ENCODE results near the gene CABP7.
"Not testable (repeated sequence)": the region's sequence is repeated elsewhere in the genome, so short reads cannot be mapped to it uniquely, and the experiment has no call there.

CABP7 gene

GRCh38 chr22:29744902-29745301, 25.1 kb downstream of the CABP7 start:
- in situ Hi-C loops (cut with MboI; ENCODE audit: low sequenced_read_pairs): no loop called here

GRCh38 chr22:29747832-29748231, 28.0 kb downstream of the CABP7 start:
- in situ Hi-C loops (cut with MboI; ENCODE audit: low sequenced_read_pairs): no loop called here

- in situ Hi-C loops (cut with MboI; ENCODE audit: low sequenced_read_pairs): no loop called here
Observed at GRCh38 chr22:29748248-29748893, 28.6 kb downstream of the CABP7 start.

DNA sequence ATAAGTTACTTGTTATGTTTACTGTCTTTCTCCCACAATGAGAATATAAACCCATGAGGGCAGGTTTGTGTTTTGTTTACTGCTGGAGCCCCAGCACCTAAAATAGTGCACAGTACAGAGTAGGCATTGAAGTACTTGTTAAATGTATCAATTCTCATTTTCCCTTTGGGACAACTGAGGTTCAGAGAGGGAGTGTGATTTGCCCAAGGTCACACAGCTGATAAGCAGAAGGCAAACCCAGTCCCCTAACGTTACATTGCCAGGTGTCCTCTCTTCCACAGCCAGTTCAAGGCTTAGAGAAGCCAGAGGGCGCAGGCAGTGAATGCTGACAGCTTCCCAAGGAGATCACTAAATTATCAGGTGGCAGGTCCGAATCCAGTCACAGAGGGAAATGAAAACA, 30.2 kb downstream of the CABP7 start:
- in situ Hi-C loops (cut with MboI; ENCODE audit: low sequenced_read_pairs): no loop called here

DNA sequence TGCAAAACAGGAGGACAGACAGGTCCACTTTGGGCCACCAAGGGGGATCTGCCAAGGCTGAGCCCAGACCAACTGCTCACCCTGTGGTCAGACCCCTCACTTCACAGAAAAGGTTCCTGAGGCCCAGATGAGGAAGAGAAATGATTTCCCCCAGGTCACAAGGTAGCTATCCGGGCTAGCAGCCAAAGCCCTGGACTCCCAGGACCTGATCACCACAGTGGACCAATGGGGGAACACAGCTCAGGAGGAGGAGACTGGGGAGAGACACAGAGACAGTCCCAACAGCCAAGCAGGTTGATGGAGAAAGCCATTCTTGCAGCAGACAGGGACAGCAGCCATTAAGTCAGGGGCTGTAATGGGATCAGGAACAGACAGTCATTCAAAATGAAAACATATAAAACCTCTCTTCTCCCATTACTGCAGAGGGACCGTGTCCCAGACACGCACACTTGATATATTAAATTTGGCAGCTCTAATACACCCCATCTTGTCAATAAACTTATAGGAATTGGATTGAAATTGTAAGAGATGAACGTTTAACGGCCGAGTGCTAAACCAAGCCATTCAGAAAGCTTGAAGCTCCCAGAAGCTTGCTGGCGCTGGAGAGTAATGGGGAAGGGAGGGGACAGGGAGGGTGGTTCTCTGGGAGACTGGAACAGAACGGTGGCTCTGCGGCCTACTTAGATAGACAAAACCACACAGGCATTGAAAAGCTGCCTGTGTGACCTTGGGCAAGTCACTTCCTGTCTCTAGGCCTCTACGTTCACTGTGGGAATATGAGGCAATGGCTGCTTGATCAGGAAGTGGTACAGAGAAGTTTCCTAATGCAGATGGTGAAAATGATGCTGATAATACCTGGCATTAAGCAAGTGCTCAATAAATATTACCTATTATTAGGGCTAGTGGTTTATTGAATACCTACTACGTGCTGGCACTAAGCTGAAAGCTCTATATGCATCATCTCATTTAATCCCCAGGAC, 31.0 kb downstream of the CABP7 start:
- in situ Hi-C loops (cut with MboI; ENCODE audit: low sequenced_read_pairs): no loop called here

GRCh38 chr22:29751669-29752068, 31.9 kb downstream of the CABP7 start:
- in situ Hi-C loops (cut with MboI; ENCODE audit: low sequenced_read_pairs): no loop called here

- in situ Hi-C loops (cut with MboI; ENCODE audit: low sequenced_read_pairs): no loop called here
Observed at GRCh38 chr22:29753808-29754657, 34.2 kb downstream of the CABP7 start.

DNA sequence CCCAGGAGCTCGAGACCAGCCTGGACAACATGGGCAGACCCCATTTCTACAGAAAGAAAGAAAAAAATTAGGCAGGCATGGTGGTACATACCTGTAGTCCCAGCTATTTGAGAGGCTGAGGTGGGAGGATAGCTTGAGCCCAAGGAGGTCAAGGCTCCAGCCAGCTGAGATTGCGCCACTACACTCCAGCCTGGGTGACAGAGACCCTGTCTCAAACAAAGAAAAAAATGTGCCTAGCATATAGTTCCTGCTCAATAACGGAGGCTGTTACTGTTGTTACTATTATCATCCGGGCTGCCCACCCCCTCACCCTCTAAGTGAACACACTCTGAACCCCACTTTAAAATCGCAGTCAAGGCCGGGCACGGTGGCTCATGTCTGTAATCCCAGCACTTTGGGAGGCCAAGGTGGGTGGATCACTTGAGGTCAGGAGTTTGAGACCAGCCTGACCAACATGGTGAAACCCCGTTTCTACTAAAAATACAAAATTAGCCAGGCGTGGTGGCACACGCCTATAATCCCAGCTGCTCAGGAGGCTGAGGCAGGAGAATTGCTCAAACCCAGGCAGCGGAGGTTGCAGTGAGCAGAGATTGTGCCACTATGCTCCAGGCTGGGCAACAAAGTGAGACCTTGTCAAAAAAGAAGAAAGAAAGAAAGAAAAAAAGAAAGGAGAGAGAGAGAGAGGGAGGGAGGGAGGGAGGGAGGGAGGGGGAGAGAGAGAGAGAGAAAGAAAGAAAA, 35.0 kb downstream of the CABP7 start:
- in situ Hi-C loops (cut with MboI; ENCODE audit: low sequenced_read_pairs): not testable (repeated sequence)

GRCh38 chr22:29755889-29756288, 36.1 kb downstream of the CABP7 start:
- in situ Hi-C loops (cut with MboI; ENCODE audit: low sequenced_read_pairs): no loop called here

DNA sequence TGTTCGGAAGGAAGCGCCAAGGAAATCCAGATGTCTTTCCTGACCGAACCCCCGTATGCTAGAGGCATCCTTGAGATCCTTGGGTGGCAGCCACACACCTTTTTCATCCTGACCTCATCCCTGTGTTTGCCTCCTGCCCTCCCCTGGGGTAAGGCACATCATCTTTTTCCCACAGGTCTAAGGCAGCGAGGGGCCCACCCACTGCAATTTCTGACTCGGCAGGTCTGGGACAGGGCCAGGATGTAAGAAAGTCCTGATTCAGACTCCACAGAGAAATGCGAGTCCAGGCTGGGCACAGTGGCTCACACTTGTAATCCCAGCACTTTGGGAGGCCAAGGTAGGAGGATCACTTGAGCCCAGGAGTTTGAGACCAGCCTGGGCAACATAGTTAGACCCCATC, 36.5 kb downstream of the CABP7 start:
- in situ Hi-C loops (cut with MboI; ENCODE audit: low sequenced_read_pairs): no loop called here

DNA sequence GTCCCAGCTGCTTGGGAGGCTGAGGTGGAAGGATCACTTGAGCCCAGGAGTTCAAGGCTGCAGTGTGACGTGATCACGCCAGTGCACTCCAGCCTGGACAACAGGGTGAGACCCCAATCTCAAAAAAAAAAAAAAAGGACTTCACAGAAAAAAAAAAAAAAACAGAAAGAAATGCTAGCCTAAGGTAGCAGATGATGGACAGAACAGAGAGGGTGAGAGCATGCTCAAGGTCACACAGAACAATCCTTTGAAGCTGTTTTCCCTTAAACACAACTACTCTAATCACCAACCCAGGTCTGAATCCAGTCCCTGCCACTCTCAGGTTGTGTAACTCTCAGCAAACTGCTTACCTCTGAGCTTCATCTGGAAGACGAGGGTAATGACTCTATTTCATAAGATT, 37.3 kb downstream of the CABP7 start:
- in situ Hi-C loops (cut with MboI; ENCODE audit: low sequenced_read_pairs): no loop called here

DNA sequence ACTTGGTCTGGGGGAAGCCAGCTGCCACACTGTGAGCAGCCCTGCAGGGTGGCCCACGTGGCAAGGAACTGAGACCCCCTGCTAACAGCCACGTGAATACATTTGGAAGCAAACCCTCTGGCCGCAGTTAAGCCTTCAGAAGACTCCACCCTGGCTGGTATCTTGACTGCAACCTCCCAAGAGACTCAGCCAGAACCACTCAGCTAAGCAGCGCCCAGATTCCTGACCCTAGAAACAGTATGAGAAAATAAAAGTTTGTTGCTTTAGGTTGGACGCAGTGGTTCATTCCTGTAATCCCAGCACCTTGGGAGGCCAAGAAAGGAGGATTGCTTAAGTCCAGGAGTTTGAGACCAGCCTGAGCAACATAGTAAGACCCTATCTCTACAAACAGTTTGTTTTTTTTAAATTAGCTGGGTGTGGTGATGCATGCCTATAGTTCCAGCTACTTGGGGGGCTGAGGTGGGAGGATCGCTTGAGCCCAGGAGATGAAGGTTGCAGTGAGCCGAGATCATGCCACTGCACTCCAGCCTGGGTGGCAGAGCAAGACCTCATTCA, 38.3 kb downstream of the CABP7 start:
- in situ Hi-C loops (cut with MboI; ENCODE audit: low sequenced_read_pairs): no loop called here

- in situ Hi-C loops (cut with MboI; ENCODE audit: low sequenced_read_pairs): no loop called here
Observed at GRCh38 chr22:29758959-29759358, 39.2 kb downstream of the CABP7 start.

DNA sequence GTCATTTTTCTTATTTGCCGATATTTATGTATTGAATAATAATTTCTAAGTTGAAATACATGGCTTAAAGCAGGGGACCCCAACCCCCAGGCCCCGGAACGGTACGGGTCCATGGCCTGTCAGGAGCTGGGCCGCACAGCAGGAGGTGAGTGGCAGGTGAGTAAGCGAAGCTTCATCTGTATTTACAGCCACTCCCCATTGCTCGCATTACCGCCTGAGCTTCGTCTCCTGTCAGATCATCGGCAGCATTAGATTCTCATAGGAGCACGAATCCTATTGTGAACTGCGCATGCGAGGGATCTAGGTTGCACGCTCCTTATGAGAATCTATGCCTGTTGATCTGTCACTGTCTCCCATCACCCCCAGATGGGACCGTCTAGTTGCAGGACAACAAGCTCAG, 42.5 kb downstream of the CABP7 start:
- in situ Hi-C loops (cut with MboI; ENCODE audit: low sequenced_read_pairs): no loop called here

GRCh38 chr22:29765905-29766631, 46.3 kb downstream of the CABP7 start:
- in situ Hi-C loops (cut with MboI; ENCODE audit: low sequenced_read_pairs): no loop called here

GRCh38 chr22:29766632-29767170, 46.9 kb downstream of the CABP7 start, which contains the start of gene ZMAT5:
Gene ZMAT5, minus strand, starts transcription at chr22:29767007. Its CDS starts 18,463 bp downstream, at chr22:29748544.
- in situ Hi-C loops (cut with MboI; ENCODE audit: low sequenced_read_pairs): no loop called here

DNA sequence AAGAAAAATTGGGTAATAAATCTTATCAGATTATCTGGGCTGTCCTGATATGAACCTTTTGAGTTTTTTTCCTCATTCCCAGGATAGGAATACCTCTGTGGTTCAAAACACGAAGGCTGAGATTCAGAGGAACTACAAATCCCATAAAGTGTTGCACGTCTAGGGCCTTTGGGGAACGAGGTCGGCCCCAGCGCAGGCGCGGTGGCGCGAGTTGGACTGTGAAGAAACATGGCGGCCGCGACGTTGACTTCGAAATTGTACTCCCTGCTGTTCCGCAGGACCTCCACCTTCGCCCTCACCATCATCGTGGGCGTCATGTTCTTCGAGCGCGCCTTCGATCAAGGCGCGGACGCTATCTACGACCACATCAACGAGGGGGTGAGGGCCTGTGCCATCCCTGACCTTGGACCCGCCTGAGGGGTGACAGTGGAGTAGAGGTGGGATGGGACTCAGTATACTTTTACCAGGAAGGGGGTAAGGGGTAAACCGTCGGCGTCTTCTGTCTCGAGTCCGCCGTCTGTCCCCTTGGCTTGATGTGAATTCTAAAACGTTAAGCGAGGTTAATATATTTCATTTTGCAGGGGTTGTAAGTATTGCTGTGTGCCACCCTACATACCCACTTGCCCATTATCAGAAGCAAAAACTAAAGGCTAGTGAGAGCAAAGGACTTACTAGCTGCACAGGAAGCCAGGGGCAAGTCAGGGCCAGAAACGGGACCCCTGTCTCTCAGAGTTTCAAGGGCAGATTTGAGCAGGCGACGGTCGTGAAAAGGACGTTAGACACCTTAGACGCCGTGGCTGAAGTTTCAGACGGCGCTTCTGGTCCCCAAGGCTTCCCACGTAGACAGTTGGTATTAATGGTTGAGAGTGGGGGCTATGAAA, 47.6 kb downstream of the CABP7 start, which contains the start of gene UQCR10:
Gene UQCR10 (plus strand): TSS at position 199 of the 881 bp plus-strand sequence. CDS start 30 bp downstream, at position 229.
- in situ Hi-C loops (cut with MboI; ENCODE audit: low sequenced_read_pairs): no loop called here

GRCh38 chr22:29768052-29768693, 48.4 kb downstream of the CABP7 start:
- in situ Hi-C loops (cut with MboI; ENCODE audit: low sequenced_read_pairs): no loop called here

Data from HL-60/S4 treated with phorbol 12-myristate 13-acetate at 8.2 ng/mL for 4 days and 3 days (cell line).